Stimulated activated CD4-positive, alpha-beta T cell treated with anti-CD3 and anti-CD28 coated beads, Interleukin-4, amount 100 ng/mL, for 48 hours (primary cell): Measurements from ENCODE around the gene TAC1.
"Not testable (repeated sequence)": the region's sequence is repeated elsewhere in the genome, so short reads cannot be mapped to it uniquely, and the experiment has no call there.

Source experiments
- DNase-seq, 2 donors: peaks; one replicate each; pipeline ENCODE4 v3.0.0-alpha.2; 2020; ENCODE audit warnings: low read depth in 2 of 2

Gene TAC1

GRCh38 chr7:97731736-97732564 lies at the start of gene TAC1:
Gene TAC1 (plus strand): TSS chr7:97732086. CDS start chr7:97732613, 527 bp downstream.
- DNase-seq, result no peak

GRCh38 chr7:97685952-97686351 lies 45.9 kb upstream of the TAC1 start:
- DNase-seq, result no peak

DNA sequence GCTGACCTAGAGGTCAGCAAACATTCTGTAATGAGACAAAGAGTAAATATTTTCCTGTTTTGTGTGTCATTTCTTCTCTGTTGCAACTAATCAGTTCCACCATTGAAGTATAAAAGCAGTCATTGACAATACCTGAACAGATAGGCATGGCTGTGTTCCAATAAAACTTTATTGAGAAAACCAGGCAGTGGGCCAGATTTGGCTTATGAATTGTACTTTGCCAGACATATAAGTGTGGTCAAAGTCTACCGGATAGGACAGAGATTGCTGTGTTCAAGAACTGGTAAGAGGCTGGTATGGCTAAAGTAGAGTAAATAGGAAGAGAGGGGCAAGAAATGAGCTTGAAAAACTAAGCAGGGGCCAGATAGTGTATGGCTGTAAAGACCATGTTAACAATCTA lies 38.3 kb upstream of the TAC1 start:
- DNase-seq, result no peak

DNA sequence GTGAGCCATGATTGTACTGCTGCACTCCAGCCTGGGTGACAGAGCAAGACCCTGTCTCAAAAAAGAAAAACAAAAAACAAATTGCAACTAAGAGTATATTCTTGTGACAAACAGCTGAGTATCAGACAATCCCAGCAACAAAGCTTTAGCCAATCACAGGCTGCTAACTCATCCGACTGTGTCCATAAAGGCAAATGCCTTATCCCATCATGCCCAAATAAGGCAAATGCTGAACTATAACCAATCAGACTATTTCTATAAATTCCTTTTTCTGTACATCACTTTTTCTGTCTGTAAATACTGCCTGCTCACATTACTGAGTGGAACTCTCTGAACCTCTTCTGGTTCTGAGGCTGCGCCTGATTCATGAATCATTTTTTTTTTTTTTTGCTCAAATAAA lies 37.5 kb upstream of the TAC1 start:
- DNase-seq, result no peak

- no peak for DNase-seq
Measured at GRCh38 chr7:97697396-97697795, 34.5 kb upstream of the TAC1 start.

DNA sequence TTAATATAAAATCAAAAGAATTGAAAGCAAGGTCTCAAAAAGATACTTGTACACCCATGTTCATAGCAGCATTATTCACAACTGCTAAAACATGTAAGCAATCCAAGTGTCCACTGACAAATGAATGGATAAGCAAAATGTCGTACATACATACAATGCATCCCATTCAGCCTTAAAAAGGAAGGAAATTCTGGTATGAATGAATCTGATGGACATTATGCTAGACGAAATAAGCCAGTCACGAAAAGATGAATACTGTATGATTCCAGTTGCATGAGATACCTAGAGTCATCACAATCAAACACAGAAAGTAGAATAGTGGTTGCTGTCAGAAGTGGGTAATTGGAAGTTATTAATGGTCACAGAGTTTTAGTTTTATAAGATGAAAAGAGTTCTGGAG lies 9.5 kb upstream of the TAC1 start:
- DNase-seq, result no peak

- no peak for DNase-seq
Measured at GRCh38 chr7:97732565-97733275, 834 bp downstream of the TAC1 start.

GRCh38 chr7:97733276-97734161 lies 1.6 kb downstream of the TAC1 start:
- no peak for DNase-seq

DNA sequence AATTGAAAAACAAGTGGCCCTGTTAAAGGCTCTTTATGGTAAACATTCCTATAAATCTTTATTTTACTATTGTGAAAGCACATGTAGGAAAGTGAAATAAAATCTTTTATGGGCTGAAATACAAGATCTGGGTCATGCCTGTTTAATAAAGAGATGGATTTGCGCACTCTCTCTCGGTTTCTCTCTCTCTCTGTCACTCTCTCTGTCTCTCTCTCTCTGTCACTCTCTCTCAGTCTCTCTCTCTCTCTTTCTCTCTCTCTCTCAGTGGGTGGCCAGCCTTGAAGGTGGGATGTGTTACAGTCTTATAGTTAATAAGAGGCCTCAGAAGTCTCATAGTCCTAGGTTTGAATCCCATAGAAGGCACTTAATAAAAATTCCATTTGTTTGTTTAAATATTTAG lies 2.4 kb downstream of the TAC1 start:
- DNase-seq, result no peak

- DNase-seq, result no peak
Measured at GRCh38 chr7:97735075-97735474, 3.2 kb downstream of the TAC1 start.

- no peak for DNase-seq
Measured at GRCh38 chr7:97748482-97748881, 16.6 kb downstream of the TAC1 start.

- DNase-seq, result no peak
Measured at GRCh38 chr7:97751566-97751965, 19.7 kb downstream of the TAC1 start.

- DNase-seq, result no peak
Measured at GRCh38 chr7:97752215-97752614, 20.3 kb downstream of the TAC1 start.

DNA sequence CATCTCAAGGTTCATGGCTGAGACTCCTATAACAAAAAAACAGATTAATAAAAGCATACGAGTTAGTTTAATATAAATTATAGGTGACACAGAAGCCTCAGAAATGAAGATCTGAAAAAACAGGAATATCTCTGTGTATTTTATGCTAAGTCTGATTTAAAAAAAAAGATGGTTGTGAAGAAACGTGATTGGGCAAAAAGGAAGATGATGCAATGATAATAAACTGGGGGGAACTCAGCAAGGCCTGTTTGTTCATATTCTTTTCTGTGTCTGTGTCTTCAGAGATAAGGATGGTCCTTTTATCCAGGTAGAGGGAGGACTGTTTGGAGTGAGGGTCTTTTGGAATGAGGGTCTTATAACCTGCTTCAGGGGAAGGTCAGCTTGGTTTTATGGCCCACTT lies 25.9 kb downstream of the TAC1 start:
- DNase-seq, result no peak

GRCh38 chr7:97770850-97771249 lies 39.0 kb downstream of the TAC1 start:
- no peak for DNase-seq

GRCh38 chr7:97771576-97771975 lies 39.7 kb downstream of the TAC1 start:
- DNase-seq, result no peak

GRCh38 chr7:97772045-97772901 lies 40.4 kb downstream of the TAC1 start:
- DNase-seq, result no peak

DNA sequence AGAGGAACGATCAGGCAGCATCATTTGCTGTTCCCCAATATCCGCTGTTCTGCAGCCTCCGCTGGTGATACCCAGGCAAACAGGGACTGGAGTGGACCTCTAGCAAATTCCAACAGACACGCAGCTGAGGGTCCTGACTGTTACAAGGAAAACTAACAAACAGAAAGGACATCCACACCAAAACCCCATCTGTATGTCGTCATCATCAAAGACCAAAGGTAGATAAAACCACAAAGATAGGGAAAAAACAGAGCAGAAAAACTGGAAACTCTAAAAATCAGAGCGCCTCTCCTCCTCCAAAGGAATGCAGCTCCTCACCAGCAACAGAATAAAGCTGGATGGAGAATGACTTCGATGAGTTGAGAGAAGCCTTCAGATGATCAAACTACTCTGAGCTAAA lies 54.5 kb downstream of the TAC1 start:
- not testable (repeated sequence) for DNase-seq
